ENCODE data around the gene ZNF19.

- no peak for TF ChIP-seq POLR2A (IDR thresholded peaks at IDR 0.05; ENCODE audit: borderline replicate concordance, extremely low read depth, insufficient read depth, insufficient read length)
- TF ChIP-seq CTCF (IDR thresholded peaks at IDR 0.05 in 2 of 3, conservative IDR thresholded peaks at IDR 0.05 in 1 of 3; ENCODE audit: borderline replicate concordance in 1 of 3, insufficient read depth in 1 of 3, low read depth in 2 of 3, low read length in 2 of 3) = no peak
- no peak for TF ChIP-seq POLR2AphosphoS5 (IDR thresholded peaks at IDR 0.05; ENCODE audit: low read depth, low read length)
- no peak for TF ChIP-seq ZNF274 (IDR thresholded peaks at IDR 0.05; ENCODE audit: low read depth, low read length)
- TF ChIP-seq EZH2 (IDR thresholded peaks at IDR 0.05) = no peak
- no peak for TF ChIP-seq ZBTB33 (IDR thresholded peaks at IDR 0.05; ENCODE audit: extremely low read depth, insufficient replicate concordance, low read length)
- TF ChIP-seq EZH2phosphoT487 (IDR thresholded peaks at IDR 0.05; ENCODE audit: borderline replicate concordance) = no peak
- TF ChIP-seq CEBPB (IDR thresholded peaks at IDR 0.05; ENCODE audit: low read depth) = no peak
- no peak for TF ChIP-seq SP1 (IDR thresholded peaks at IDR 0.05; ENCODE audit: low read depth)
- TF ChIP-seq RAD21 (IDR thresholded peaks at IDR 0.05; ENCODE audit: low read depth) = no peak
- no peak for TF ChIP-seq REST (IDR thresholded peaks at IDR 0.05; ENCODE audit: low read depth)
- no peak for TF ChIP-seq YY1 (IDR thresholded peaks at IDR 0.05; ENCODE audit: extremely low read depth, insufficient replicate concordance, low read depth, low read length)
- TF ChIP-seq MAX (IDR thresholded peaks at IDR 0.05) = no peak
- no peak for TF ChIP-seq ATF3 (IDR thresholded peaks at IDR 0.05)
These were observed 65.3 kb downstream of the ZNF19 start for GRCh38 chr16:71423865-71424264.
